IPS-15b (cell line): ENCODE results near the gene SLPI.

Experiments
- H3K27me3 ChIP-seq: one replicate; pipeline ENCODE4 v1.6.1; 2013; ENCODE audit warnings: low read length; ENCODE audit not compliant: control insufficient read depth, insufficient read depth
- H3K36me3 ChIP-seq: one replicate; pipeline ENCODE4 v1.6.1; 2013; ENCODE audit warnings: low read length; ENCODE audit not compliant: control insufficient read depth, insufficient read depth
- H3K4me1 ChIP-seq: one replicate; pipeline ENCODE4 v1.6.1; 2013; ENCODE audit warnings: mild to moderate bottlenecking, low read length; ENCODE audit not compliant: control insufficient read depth, insufficient read depth
- H3K4me3 ChIP-seq: one replicate; pipeline ENCODE4 v1.5.1; 2013; ENCODE audit warnings: low read depth, low read length
- H3K9ac ChIP-seq: one replicate; pipeline ENCODE4 v1.6.1; 2013; ENCODE audit warnings: low read depth, mild to moderate bottlenecking, low read length
- H3K9me3 ChIP-seq: one replicate; pipeline ENCODE4 v1.6.1; 2013; ENCODE audit warnings: mild to moderate bottlenecking, low read length; ENCODE audit not compliant: control insufficient read depth, insufficient read depth

The SLPI gene, protein sequence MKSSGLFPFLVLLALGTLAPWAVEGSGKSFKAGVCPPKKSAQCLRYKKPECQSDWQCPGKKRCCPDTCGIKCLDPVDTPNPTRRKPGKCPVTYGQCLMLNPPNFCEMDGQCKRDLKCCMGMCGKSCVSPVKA

DNA sequence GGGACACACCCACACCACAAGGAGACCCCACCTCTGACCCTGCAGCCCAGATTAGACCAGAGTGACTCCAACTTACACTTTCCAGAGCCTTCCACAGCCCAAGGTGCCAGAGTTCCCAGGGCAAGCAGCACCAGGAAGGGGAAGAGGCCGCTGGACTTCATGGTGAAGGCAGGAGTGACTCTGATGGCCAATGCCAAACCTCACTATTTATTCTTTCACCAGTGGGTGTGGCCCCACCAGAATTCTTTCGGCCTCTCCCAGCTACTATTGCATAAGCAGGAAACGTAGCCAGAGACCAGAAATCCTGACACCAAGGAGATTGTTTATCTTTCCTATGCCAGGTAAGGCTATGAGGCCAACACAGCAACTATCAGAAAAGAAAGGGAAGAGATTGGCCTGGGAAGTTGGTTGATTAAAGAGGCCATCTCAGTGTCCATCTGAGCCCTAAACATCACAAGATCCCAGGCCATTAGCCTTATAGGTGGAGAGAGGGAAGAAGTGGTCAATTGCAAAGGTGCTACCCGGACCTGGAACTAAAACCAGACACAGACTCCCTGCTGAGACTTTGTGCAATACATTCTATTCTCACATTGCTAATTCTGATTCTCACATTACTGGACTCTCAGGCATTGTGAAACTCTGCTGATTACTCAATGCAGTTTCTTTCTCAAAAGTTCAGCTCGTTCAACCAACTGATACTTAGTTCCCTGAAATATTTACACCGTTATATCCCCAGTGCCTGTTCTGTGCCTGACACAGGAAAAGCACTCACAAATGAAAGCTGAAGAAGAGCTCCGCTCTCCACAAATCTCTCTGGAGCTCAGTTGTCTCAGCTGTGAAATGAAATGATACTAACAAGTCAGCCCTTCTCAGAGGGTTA lies at the start of gene SLPI:
SLPI (minus strand) TSS at position 182 of the 880 bp plus-strand sequence; CDS start at position 161, 21 bp downstream.
- H3K4me1 ChIP-seq = peaks cover 7% of the 10 kb centered on the region
- H3K9ac ChIP-seq = no peak within 1 kb of the TSS
- no peak within 1 kb of the TSS for H3K4me3 ChIP-seq
- no peaks in the 10 kb centered on the region for H3K9me3 ChIP-seq
- H3K36me3 ChIP-seq = no peaks in the 10 kb centered on the region
- no peaks in the 10 kb centered on the region for H3K27me3 ChIP-seq

- no peaks in the 10 kb centered on the region for H3K9me3 ChIP-seq
- H3K9ac ChIP-seq = no peak overlapping the region
- H3K4me3 ChIP-seq = no peak overlapping the region
- no peaks in the 10 kb centered on the region for H3K36me3 ChIP-seq
- peaks cover 11% of the 10 kb centered on the region for H3K27me3 ChIP-seq
- H3K4me1 ChIP-seq = peaks cover 4% of the 10 kb centered on the region
These were observed 49.5 kb upstream of the SLPI start for GRCh38 chr20:45303586-45304463.

- H3K4me1 ChIP-seq = peaks cover 3% of the 10 kb centered on the region
- no peak overlapping the region for H3K4me3 ChIP-seq
- no peaks in the 10 kb centered on the region for H3K9me3 ChIP-seq
- no peaks in the 10 kb centered on the region for H3K36me3 ChIP-seq
- no peak overlapping the region for H3K9ac ChIP-seq
- peaks cover 5% of the 10 kb centered on the region for H3K27me3 ChIP-seq
These were observed 47.5 kb upstream of the SLPI start for GRCh38 chr20:45301824-45302271.

GRCh38 chr20:45300961-45301360 lies 46.6 kb upstream of the SLPI start:
- Histone ChIP-seq H3K4me1 (peaks cover 3% of the 10 kb centered on the region), H3K27me3 (peaks cover under 1% of the 10 kb centered on the region), H3K9me3 (no peaks in the 10 kb centered on the region), H3K4me3 (peak overlapping the region; percentile 14), H3K9ac (no peak overlapping the region), H3K36me3 (no peaks in the 10 kb centered on the region)

- no peaks in the 10 kb centered on the region for H3K27me3 ChIP-seq
- peaks cover 3% of the 10 kb centered on the region for H3K4me1 ChIP-seq
- H3K9ac ChIP-seq = no peak overlapping the region
- H3K9me3 ChIP-seq = peaks cover 2% of the 10 kb centered on the region
- no peak overlapping the region for H3K4me3 ChIP-seq
- H3K36me3 ChIP-seq = no peaks in the 10 kb centered on the region
These were observed 45.4 kb upstream of the SLPI start for GRCh38 chr20:45299786-45300185.

DNA sequence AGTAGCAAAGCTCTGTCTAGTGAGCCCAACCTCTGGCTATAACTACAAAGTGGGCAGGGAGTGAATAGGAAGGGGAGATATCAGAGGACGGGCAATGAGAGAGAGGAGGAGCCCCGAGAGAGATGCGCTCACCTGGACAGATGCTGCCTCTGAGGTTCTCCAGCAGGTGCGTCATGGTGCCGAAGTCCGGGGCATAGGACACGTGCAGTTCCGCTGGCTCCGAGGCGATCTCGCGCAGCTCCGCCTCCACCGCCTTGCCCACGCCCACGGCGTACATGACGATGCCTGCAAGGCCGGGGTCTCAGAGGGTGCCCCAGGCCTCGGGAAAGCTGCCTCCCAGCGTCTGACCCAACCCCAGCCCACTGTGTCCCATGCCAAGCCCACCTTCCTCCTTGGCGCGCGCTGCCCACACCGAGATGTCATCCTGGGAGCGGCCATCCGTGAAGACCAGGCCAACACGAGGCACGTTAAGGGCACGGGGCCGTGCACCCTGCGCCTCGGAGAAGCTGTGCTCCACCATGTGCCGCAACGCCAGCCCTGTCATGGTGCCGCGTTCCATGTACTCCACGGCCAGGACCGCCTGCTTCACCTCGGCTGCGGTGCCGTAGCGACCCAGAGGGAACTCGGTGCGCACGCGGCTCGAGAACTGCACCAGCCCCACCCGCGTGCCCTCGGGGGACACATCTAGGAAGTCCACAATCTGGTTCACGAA lies 43.6 kb upstream of the SLPI start:
- H3K36me3 ChIP-seq = no peaks in the 10 kb centered on the region
- no peak overlapping the region for H3K9ac ChIP-seq
- peaks cover 3% of the 10 kb centered on the region for H3K4me1 ChIP-seq
- H3K27me3 ChIP-seq = peaks cover 11% of the 10 kb centered on the region
- H3K4me3 ChIP-seq = no peak overlapping the region
- peaks cover 6% of the 10 kb centered on the region for H3K9me3 ChIP-seq

DNA sequence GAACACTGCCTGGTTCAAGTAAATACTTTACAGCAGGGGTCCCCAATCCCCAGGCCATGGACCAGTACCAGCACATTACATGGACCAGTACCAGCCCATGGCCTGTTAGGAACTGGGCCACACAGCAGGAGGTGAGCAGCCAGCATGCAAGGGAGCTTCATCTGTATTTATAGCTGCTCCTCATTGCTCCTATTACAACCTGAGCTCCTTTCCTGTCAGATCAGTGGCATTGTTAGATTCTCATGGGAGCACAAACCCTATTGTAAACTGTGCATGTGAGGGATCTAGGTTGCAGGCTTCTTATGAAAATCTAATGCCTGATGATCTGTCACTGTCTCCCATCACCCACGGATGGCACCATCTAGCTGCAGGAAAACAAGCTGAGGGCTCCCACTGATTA lies 40.3 kb upstream of the SLPI start:
- Histone ChIP-seq H3K4me1 (no peaks in the 10 kb centered on the region), H3K9me3 (peaks cover 6% of the 10 kb centered on the region), H3K4me3 (no peak overlapping the region), H3K9ac (no peak overlapping the region), H3K27me3 (peaks cover 31% of the 10 kb centered on the region), H3K36me3 (no peaks in the 10 kb centered on the region)

DNA sequence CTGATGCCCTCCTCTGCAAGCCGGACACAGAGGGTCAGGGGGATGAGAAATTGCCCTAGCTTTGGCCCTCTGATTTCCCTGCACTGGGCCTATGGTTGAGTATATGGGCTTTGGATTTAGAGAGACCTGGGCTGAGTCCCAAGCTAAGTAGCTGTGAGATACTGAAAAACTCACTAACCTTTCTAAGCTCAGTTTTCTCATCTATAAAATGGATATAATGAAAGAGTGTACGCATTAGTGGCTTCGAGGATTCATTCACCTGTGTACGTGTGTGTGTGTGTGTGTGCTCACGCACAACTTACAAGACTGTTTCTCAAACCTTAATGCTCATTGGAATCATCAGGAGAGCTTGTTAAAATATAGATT lies 39.6 kb upstream of the SLPI start:
- H3K36me3 ChIP-seq = no peaks in the 10 kb centered on the region
- no peaks in the 10 kb centered on the region for H3K4me1 ChIP-seq
- H3K9me3 ChIP-seq = peaks cover 6% of the 10 kb centered on the region
- H3K27me3 ChIP-seq = peaks cover 31% of the 10 kb centered on the region
- no peak overlapping the region for H3K9ac ChIP-seq
- H3K4me3 ChIP-seq = no peak overlapping the region

GRCh38 chr20:45293041-45294002 lies 39.0 kb upstream of the SLPI start:
- Histone ChIP-seq H3K9ac (peak overlapping the region; percentile 37), H3K36me3 (no peaks in the 10 kb centered on the region), H3K4me1 (no peaks in the 10 kb centered on the region), H3K4me3 (peak overlapping the region; percentile 48), H3K9me3 (peaks cover 6% of the 10 kb centered on the region), H3K27me3 (peaks cover 31% of the 10 kb centered on the region)

DNA sequence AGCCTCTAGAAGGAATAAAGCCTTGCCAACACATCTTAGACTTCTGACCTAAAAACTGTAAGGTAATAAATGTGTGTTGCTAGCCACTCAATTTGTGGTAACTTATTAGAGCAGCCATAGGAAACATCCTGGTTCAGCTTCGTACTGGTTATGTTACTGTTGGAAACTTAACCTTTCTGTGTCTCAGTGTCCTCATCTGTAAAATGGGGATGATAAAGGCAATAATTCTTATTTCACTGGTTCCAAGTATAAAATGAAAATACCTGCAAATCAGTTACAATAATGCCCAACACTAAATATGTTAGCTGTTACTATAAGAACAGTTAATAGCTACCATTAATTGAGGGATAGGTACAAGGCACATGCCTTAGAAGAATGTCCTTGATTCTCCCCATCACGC lies 38.0 kb upstream of the SLPI start:
- Histone ChIP-seq H3K4me3 (no peak overlapping the region), H3K4me1 (no peaks in the 10 kb centered on the region), H3K27me3 (peaks cover 33% of the 10 kb centered on the region), H3K9me3 (peaks cover 6% of the 10 kb centered on the region), H3K9ac (no peak overlapping the region), H3K36me3 (no peaks in the 10 kb centered on the region)
